CD8-positive, alpha-beta memory T cell (primary cell): ENCODE results near the gene TECPR1. TPM values are rescaled to one million over a fixed set of nuclear protein-coding genes. Genes with fewer than 3 reads are reported as not detected.

Experiments
- CTCF ChIA-PET: fragments of 350-600 bp; sonication (Branson Sonifier 250); formaldehyde crosslinking; loops from one replicate; lab custom pipeline; 2021; ENCODE audit warnings: antibody characterized with exemption; lab: Charles Lee
- POLR2A ChIA-PET: fragments of 350-600 bp; sonication (Branson Sonifier 250); formaldehyde crosslinking; loops from one replicate; lab custom pipeline; 2021; ENCODE audit warnings: antibody characterized with exemption; lab: Charles Lee
- DNase-seq, 5 donors: peaks; one replicate each; pipeline versions ENCODE4 v3.0.0 to v3.0.0-alpha.2; 2020 to 2022; ENCODE audit warnings: mixed read lengths in 1 of 5
- H3K27ac ChIP-seq: one replicate; pipeline ENCODE4 v1.7.0; 2013; ENCODE audit warnings: low read depth, mild to moderate bottlenecking, low read length, moderate library complexity
- H3K27me3 ChIP-seq: 2 replicates; pipeline ENCODE4 v1.7.0; 2013; ENCODE audit warnings: low read length, mild to moderate bottlenecking; ENCODE audit not compliant: insufficient read depth, poor library complexity, severe bottlenecking
- H3K36me3 ChIP-seq: 2 replicates; pipeline ENCODE4 v1.7.0; 2013; ENCODE audit warnings: mild to moderate bottlenecking, low read length, moderate library complexity; ENCODE audit not compliant: insufficient read depth
- H3K4me1 ChIP-seq: 2 replicates; pipeline ENCODE4 v1.7.0; 2013; ENCODE audit warnings: mild to moderate bottlenecking, low read length, moderate library complexity; ENCODE audit not compliant: insufficient read depth
- H3K4me3 ChIP-seq: 2 replicates; pipeline ENCODE4 v1.7.0; 2013; ENCODE audit warnings: mild to moderate bottlenecking, low read length
- H3K9me3 ChIP-seq: 2 replicates; pipeline ENCODE4 v1.7.0; 2013; ENCODE audit warnings: mild to moderate bottlenecking, low read length
- H3K27ac Mint-ChIP-seq, 8 donors: one replicate each; pipeline ENCODE4 v1.8.0; 2020 to 2021; ENCODE audit warnings: mixed read lengths in 8 of 8, mild to moderate bottlenecking in 6 of 8, inconsistent platforms in 3 of 8, moderate library complexity in 3 of 8
- H3K27me3 Mint-ChIP-seq, 2 donors: one replicate each; pipeline ENCODE4 v1.8.0; 2020 to 2021; ENCODE audit warnings: mixed read lengths in 2 of 2, mild to moderate bottlenecking in 1 of 2, moderate library complexity in 1 of 2
- H3K36me3 Mint-ChIP-seq, 3 donors: one replicate each; pipeline ENCODE4 v1.8.0; 2020 to 2021; ENCODE audit warnings: mixed read lengths in 3 of 3, inconsistent platforms in 1 of 3, mild to moderate bottlenecking in 1 of 3
- H3K4me1 Mint-ChIP-seq, 3 donors: one replicate each; pipeline ENCODE4 v1.8.0; 2020 to 2021; ENCODE audit warnings: mixed read lengths in 3 of 3, inconsistent platforms in 1 of 3, mild to moderate bottlenecking in 1 of 3
- H3K4me3 Mint-ChIP-seq, 7 donors: one replicate each; pipeline ENCODE4 v1.8.0; 2020 to 2021; ENCODE audit warnings: mixed read lengths in 7 of 7, mild to moderate bottlenecking in 6 of 7, moderate library complexity in 4 of 7, inconsistent platforms in 2 of 7
- H3K9me3 Mint-ChIP-seq, 5 donors: one replicate each; pipeline ENCODE4 v1.8.0; 2020 to 2022; ENCODE audit warnings: mixed read lengths in 5 of 5, mild to moderate bottlenecking in 3 of 5, moderate library complexity in 2 of 5, inconsistent platforms in 1 of 5
- polyA plus RNA-seq: library from polyadenylated mRNA; unstranded; fragments of 300-500 nt; fragmentation: Illumina TruSeq; gene quantifications from one replicate; pipeline ENCODE4 v1.2.3, GENCODE V29; 2021
- total RNA-seq, 2 experiments: library from RNA; stranded (reverse); gene quantifications; one replicate each; pipeline ENCODE4 v1.2.3, GENCODE V29; 2021

Gene TECPR1
- total RNA-seq (10 to 100 TPM; 33.7 to 34.2 TPM), polyA plus RNA-seq (22.7 TPM)

DNA sequence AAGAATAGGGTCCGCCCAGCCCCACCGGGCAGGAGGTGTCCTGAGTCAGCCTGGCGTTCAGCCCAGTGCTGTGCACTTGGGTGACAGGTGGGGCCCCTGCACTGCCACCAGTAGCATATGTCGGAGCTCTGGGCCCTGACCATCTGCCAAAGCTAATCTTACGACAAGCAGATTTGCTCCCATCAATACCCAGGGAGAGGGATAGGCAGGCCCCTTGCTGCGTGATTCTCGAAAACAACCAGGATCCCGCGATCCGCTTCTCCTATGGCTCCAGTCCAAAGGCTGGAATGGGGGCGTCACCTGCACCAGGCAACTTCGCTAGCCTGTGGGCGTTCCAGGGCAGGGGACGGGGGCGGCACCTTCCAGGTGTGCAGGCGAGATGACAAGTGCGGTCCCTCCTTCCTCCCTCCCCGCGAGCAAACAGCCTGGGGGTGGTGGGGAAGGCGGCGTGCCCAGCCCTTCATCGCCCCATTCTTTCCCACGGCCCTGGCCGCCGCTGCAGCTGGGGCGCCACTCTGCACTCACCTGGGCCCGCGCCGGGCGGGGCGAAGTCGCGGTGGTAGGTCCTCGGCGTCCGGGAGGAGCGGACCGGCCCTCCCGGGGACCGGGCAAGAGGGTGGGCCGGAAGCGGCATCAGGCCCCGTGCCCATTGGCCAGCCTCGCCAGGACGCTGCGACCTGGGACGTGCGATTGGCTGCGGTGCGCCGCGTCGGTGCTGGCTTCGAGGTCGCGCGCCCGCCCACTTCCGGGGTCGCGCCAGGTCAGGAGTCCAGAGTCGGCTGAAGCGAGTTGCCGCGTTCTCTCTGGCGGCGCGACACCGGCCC lies at the start of gene TECPR1:
TSS of gene TECPR1 (minus strand) at position 632 of the 824 bp plus-strand sequence. CDS start 6,086 bp downstream, outside the sequence.
- Mint-ChIP-seq H3K4me3 (peak within 1 kb of the TSS; percentile 89 to 99 (median 93)), H3K9me3 (no peaks in the 10 kb centered on the region), H3K36me3 (peaks cover 0 to 37% (median 9%) of the 10 kb centered on the region in 3 donors), H3K27me3 (no peaks in the 10 kb centered on the region), H3K4me1 (peaks cover 46 to 72% (median 64%) of the 10 kb centered on the region in 3 donors), H3K27ac (peak within 1 kb of the TSS; percentile 95 to 99 (median 98))
- ChIA-PET CTCF (interaction anchor here (0.8 to 1.8 kb wide), 4 partner anchors 28 to 149 kb away, joined by 3 to 8 read pairs (median 4); partner anchors contain the start of genes BAIAP2L1 and LMTK2), POLR2A (interaction anchor here (1.4 to 1.6 kb wide), 2 partner anchors 29 to 49 kb away, joined by 5 to 7 read pairs; no protein-coding TSS in a partner anchor)
- peak; percentile 84 to 92 (median 90) for DNase-seq
- H3K4me3 ChIP-seq: peak within 1 kb of the TSS; percentile 93
- no peaks in the 10 kb centered on the region for H3K27me3 ChIP-seq
- peak within 1 kb of the TSS; percentile 85 for H3K27ac ChIP-seq
- H3K9me3 ChIP-seq: no peaks in the 10 kb centered on the region
- peaks cover 50% of the 10 kb centered on the region for H3K4me1 ChIP-seq
- H3K36me3 ChIP-seq: no peaks in the 10 kb centered on the region

- Mint-ChIP-seq H3K36me3 (peaks cover 0 to 2% (median 0%) of the 10 kb centered on the region in 3 donors), H3K9me3 (peaks cover 0 to 3% (median 0%) of the 10 kb centered on the region in 5 donors), H3K27ac (no peak overlapping the region), H3K4me3 (no peak overlapping the region), H3K27me3 (peaks cover 0 to 2% of the 10 kb centered on the region in 2 donors), H3K4me1 (no peaks in the 10 kb centered on the region)
- H3K36me3 ChIP-seq: no peaks in the 10 kb centered on the region
- DNase-seq: no peak
- POLR2A ChIA-PET: no interaction called here
- H3K27me3 ChIP-seq: no peaks in the 10 kb centered on the region
- no peak overlapping the region for H3K27ac ChIP-seq
- H3K9me3 ChIP-seq: no peaks in the 10 kb centered on the region
- no peak overlapping the region for H3K4me3 ChIP-seq
- no peaks in the 10 kb centered on the region for H3K4me1 ChIP-seq
- CTCF ChIA-PET: no interaction called here
Measured at GRCh38 chr7:98300595-98301372, 48.8 kb upstream of the TECPR1 start.

DNA sequence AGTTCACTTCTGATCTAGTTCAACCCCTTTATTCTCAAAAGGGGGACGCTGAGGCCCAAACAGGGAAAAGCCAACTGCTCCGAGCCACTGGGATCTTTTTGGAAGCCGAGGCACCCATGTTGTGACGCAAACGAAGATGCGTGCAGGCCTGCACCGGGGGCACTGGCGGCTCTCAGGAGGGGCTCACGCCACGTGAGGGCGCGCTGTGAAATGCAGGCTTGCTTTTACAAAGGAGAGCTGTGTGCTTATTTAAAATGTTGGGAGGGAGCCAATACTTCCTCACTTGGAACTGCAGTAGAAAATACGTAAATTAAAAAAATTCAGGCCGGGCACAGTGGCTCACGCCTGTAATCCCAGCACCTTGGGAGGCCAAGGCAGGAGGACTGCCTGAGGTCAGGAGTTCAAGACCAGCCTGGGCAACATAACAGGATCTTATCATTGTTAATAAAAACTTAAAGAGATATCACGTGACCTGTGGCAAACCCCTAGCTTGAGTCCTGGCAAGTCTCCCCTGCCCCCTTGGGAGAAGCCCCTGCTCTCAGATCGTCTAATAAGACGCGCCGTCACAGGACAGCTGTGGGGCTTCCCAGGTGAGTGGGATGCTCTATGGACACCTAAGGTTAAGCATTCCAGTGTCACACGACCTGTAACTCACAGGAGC lies 45.7 kb upstream of the TECPR1 start:
- Mint-ChIP-seq H3K27me3 (no peaks in the 10 kb centered on the region), H3K4me3 (no peak overlapping the region), H3K4me1 (no peaks in the 10 kb centered on the region), H3K36me3 (peaks cover 0 to 10% (median 4%) of the 10 kb centered on the region in 3 donors), H3K27ac (peak overlapping the region in 1 of 8 donors; percentile 54), H3K9me3 (peaks cover 0 to 3% (median 0%) of the 10 kb centered on the region in 5 donors)
- DNase-seq: no peak
- Histone ChIP-seq H3K4me3 (no peak overlapping the region), H3K36me3 (no peaks in the 10 kb centered on the region), H3K9me3 (no peaks in the 10 kb centered on the region), H3K27ac (no peak overlapping the region), H3K27me3 (no peaks in the 10 kb centered on the region), H3K4me1 (no peaks in the 10 kb centered on the region)
- ChIA-PET POLR2A (no interaction called here), CTCF (no interaction called here)

- peaks cover 0 to 19% (median 4%) of the 10 kb centered on the region in 3 donors for H3K36me3 Mint-ChIP-seq
- H3K9me3 Mint-ChIP-seq: peaks cover 0 to 3% (median 0%) of the 10 kb centered on the region in 5 donors
- no peak overlapping the region for H3K27ac Mint-ChIP-seq
- no peaks in the 10 kb centered on the region for H3K4me1 Mint-ChIP-seq
- POLR2A ChIA-PET: no interaction called here
- H3K9me3 ChIP-seq: no peaks in the 10 kb centered on the region
- H3K27ac ChIP-seq: no peak overlapping the region
- H3K27me3 Mint-ChIP-seq: no peaks in the 10 kb centered on the region
- no peaks in the 10 kb centered on the region for H3K27me3 ChIP-seq
- H3K4me1 ChIP-seq: no peaks in the 10 kb centered on the region
- DNase-seq: no peak
- no peak overlapping the region for H3K4me3 ChIP-seq
- H3K4me3 Mint-ChIP-seq: no peak overlapping the region
- CTCF ChIA-PET: no interaction called here
- H3K36me3 ChIP-seq: no peaks in the 10 kb centered on the region
Measured at GRCh38 chr7:98296833-98297232, 44.8 kb upstream of the TECPR1 start.

DNA sequence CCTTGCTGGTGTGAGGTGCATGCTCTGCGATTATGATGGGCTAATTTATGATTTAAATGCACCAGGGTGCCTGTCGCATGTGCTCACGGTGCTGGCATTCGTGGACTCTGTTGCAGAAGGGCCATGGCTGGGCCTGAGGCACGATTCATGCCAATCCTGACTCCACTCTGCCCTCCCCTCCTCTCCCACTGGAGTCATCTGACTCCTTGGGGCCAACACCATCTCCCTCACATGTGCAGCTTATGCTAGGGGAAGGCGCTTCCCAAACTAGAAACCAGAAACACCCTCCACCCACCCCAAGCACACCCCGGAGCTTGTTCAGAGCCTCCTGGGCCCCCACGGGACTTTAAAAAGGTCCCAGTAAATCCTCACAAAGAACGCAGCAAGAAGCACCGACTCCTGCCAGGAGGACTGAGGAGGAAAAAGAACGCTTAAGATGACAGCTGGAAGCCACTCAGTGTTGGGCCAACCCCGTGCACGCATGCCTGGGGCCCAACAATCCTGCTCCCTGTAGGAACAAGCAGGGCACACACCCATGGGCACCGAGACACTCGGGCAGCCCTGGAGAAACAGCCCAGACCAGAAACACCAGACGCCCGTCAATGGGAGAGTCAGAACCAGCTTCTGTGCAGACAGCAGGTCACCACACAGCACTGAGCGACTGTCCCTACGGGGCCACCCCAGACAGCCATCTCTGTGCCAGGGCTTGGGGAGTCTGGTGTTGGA lies 43.6 kb upstream of the TECPR1 start:
- no peak overlapping the region for H3K27ac Mint-ChIP-seq
- Histone ChIP-seq H3K4me1 (no peaks in the 10 kb centered on the region), H3K27ac (no peak overlapping the region), H3K27me3 (no peaks in the 10 kb centered on the region), H3K36me3 (no peaks in the 10 kb centered on the region), H3K9me3 (no peaks in the 10 kb centered on the region), H3K4me3 (no peak overlapping the region)
- DNase-seq: no peak
- H3K4me1 Mint-ChIP-seq: no peaks in the 10 kb centered on the region
- H3K27me3 Mint-ChIP-seq: no peaks in the 10 kb centered on the region
- POLR2A ChIA-PET: no interaction called here
- H3K36me3 Mint-ChIP-seq: peaks cover 0 to 28% (median 4%) of the 10 kb centered on the region in 3 donors
- H3K9me3 Mint-ChIP-seq: no peaks in the 10 kb centered on the region
- H3K4me3 Mint-ChIP-seq: no peak overlapping the region
- CTCF ChIA-PET: no interaction called here

DNA sequence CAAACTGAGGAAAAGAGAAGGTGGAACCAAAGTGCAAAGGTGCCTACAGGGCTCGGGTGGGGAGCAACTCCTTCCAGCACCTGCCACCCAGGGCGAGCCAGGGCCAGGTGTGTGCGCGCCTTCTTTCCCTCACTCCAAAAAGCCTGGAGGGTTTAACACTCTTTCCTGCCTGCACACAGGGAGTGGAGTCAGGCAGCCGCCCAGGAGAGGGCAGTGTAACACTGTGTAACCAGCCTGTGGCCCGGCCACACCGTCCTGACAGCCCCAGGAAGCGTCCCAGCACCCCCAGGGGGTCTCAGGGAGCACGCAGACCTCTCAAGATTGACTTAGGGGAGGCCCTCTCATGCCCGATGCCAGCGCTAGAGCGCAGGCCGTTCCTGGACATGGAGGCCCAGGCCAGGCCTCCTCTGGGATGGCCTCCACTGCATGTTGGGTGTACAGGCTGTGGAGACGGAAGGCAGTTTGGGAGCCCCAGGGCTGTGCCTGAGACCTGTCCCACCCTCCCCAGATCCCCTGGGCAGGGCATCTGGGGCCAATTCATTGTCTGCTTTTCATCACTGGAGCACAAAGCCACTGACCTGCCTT lies 42.9 kb upstream of the TECPR1 start:
- no peak overlapping the region for H3K27ac ChIP-seq
- H3K4me1 Mint-ChIP-seq: peaks cover 0 to under 1% (median 0%) of the 10 kb centered on the region in 3 donors
- H3K36me3 Mint-ChIP-seq: peaks cover 0 to 28% (median 3%) of the 10 kb centered on the region in 3 donors
- no peak overlapping the region for H3K4me3 Mint-ChIP-seq
- H3K27me3 Mint-ChIP-seq: no peaks in the 10 kb centered on the region
- no peaks in the 10 kb centered on the region for H3K27me3 ChIP-seq
- ChIA-PET CTCF (no interaction called here), POLR2A (no interaction called here)
- no peak for DNase-seq
- no peaks in the 10 kb centered on the region for H3K4me1 ChIP-seq
- peak overlapping the region in 1 of 8 donors; percentile 68 for H3K27ac Mint-ChIP-seq
- H3K9me3 Mint-ChIP-seq: no peaks in the 10 kb centered on the region
- H3K9me3 ChIP-seq: no peaks in the 10 kb centered on the region
- no peak overlapping the region for H3K4me3 ChIP-seq
- H3K36me3 ChIP-seq: no peaks in the 10 kb centered on the region

DNA sequence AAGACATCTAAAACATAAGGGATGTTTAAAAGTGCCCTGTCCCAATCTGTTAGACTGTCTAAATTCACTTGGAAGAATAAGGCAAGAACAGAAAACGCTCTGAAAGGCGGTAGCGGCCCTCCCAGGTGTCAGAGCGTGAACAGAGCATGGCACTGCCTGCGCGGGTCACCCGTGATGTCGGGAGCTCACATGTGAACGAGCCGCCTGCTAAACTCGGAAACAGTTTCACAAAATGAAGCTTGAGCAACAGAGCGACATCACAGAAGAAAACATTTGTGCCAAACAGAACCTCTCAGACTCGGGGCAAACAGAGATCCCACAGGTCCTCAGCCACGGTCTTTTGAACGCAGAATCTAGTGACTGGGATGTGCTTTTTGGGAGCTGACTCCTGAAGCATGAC lies 42.3 kb upstream of the TECPR1 start:
- Mint-ChIP-seq H3K36me3 (peaks cover 0 to 32% (median 3%) of the 10 kb centered on the region in 3 donors), H3K4me3 (no peak overlapping the region), H3K27ac (peak overlapping the region in 1 of 8 donors; percentile 50), H3K4me1 (peaks cover 0 to 5% (median 0%) of the 10 kb centered on the region in 3 donors), H3K9me3 (no peaks in the 10 kb centered on the region), H3K27me3 (no peaks in the 10 kb centered on the region)
- Histone ChIP-seq H3K27ac (no peak overlapping the region), H3K27me3 (no peaks in the 10 kb centered on the region), H3K9me3 (no peaks in the 10 kb centered on the region), H3K36me3 (no peaks in the 10 kb centered on the region), H3K4me3 (no peak overlapping the region), H3K4me1 (no peaks in the 10 kb centered on the region)
- CTCF ChIA-PET: no interaction called here
- DNase-seq: no peak
- POLR2A ChIA-PET: no interaction called here
